GM19328 (cell line): ENCODE data around the gene ZDHHC1.

Source experiments
- ATAC-seq: cut with Tn5 transposase; IDR thresholded peaks from one replicate; pipeline ENCODE4 v1.9.1; 2021; ENCODE audit warnings: mild to moderate bottlenecking, moderate library complexity; ENCODE audit not compliant: unreplicated experiment

ZDHHC1 gene

GRCh38 chr16:67396159-67397035, 19.9 kb downstream of the ZDHHC1 start:
- no peak for ATAC-seq

- no peak for ATAC-seq
Measured at GRCh38 chr16:67395458-67396158, 20.7 kb downstream of the ZDHHC1 start.

- no peak for ATAC-seq
Measured at GRCh38 chr16:67395105-67395457, 21.2 kb downstream of the ZDHHC1 start.

GRCh38 chr16:67394155-67395104, 21.8 kb downstream of the ZDHHC1 start:
- ATAC-seq = no peak

- ATAC-seq = no peak
Measured at GRCh38 chr16:67393788-67394154, 22.5 kb downstream of the ZDHHC1 start.

- no peak for ATAC-seq
Measured at GRCh38 chr16:67393111-67393787, 23.0 kb downstream of the ZDHHC1 start, which contains the start of gene TPPP3. TPPP3 (minus strand) TSS chr16:67393498; CDS start chr16:67391111, 2,387 bp downstream.

GRCh38 chr16:67392301-67393059, 23.8 kb downstream of the ZDHHC1 start:
- no peak for ATAC-seq

GRCh38 chr16:67391424-67392300, 24.6 kb downstream of the ZDHHC1 start:
- no peak for ATAC-seq

GRCh38 chr16:67390816-67391423, 25.4 kb downstream of the ZDHHC1 start:
- ATAC-seq = no peak

GRCh38 chr16:67389911-67390815, 26.1 kb downstream of the ZDHHC1 start:
- ATAC-seq = no peak

GRCh38 chr16:67388591-67388990, 27.7 kb downstream of the ZDHHC1 start:
- no peak for ATAC-seq

- no peak for ATAC-seq
Measured at GRCh38 chr16:67388191-67388590, 28.1 kb downstream of the ZDHHC1 start.

GRCh38 chr16:67387479-67388079, 28.7 kb downstream of the ZDHHC1 start:
- no peak for ATAC-seq

GRCh38 chr16:67386861-67387455, 29.3 kb downstream of the ZDHHC1 start:
- no peak for ATAC-seq

- no peak for ATAC-seq
Measured at GRCh38 chr16:67384778-67385510, 31.3 kb downstream of the ZDHHC1 start.

GRCh38 chr16:67383284-67383683, 33.0 kb downstream of the ZDHHC1 start:
- ATAC-seq = no peak
